ENCODE measurements around the gene CCDC120. TPM values are rescaled to one million over a fixed set of nuclear protein-coding genes. Genes with fewer than 3 reads are reported as not detected.
A peak's percentile ranks its signal among the peaks of the same experiment; 100 is the strongest.

Gene CCDC120
- total RNA-seq, 1 experiment from 2014 or later = 0.58 TPM

DNA sequence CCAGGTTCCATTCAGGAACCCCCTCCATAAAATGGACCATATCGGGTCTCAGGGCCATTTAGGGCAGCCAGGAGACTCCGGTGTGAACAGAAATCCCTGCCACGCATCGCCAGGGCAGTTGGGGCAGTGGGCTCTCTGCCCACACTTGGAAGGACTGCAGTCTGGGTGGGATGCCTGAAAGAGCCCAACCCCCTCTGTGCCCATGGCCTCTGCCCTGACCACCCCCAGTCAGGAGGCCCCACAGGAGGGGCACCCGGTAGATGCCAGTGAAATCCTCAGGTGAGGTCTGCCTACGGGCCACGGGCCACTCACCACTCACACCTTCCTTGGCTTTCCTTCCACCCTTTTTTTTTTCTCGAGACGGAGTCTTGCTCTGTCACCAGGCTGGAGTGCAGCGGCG is 10.2 kb downstream of the CCDC120 start:
- no peak for DNase-seq (ENCODE audit: low read depth in 1 of 2, low spot score in 2 of 2)
- H3K27ac ChIP-seq = no peak overlapping the region
- H3K4me3 ChIP-seq = no peak overlapping the region
- H3K36me3 ChIP-seq = peaks cover 3% of the 10 kb centered on the region; the same call in 1 of the 2 replicates
- H3K9me3 ChIP-seq (replicated peaks) = no peaks in the 10 kb centered on the region
- peaks cover 2% of the 10 kb centered on the region for H3K4me1 ChIP-seq (replicated peaks)
- H3K27me3 ChIP-seq (replicated peaks) = no peaks in the 10 kb centered on the region

DNA sequence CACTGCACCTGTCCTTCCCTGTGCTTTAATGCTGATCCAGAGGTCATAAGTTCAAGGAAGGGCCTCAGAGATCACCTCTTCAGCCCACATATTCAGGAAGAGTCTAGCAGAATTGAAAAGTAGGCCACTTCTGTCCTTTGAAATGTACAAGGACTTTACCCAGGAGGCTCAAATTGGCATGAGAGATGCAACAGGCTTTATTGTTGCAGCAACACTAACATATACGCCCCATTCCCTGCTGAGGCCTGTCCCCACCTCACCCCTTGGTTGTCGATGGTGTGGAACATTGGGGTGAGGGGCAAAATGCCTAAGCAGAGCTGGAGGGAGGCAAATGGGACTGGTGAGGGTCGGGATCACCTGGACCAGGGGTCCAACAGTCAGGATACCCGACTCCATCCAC is 12.2 kb downstream of the CCDC120 start:
- Histone ChIP-seq H3K36me3 (peaks cover 8% of the 10 kb centered on the region; the same call in 1 of the 2 replicates), H3K9me3 (replicated peaks) (no peaks in the 10 kb centered on the region), H3K27ac (no peak overlapping the region), H3K27me3 (replicated peaks) (no peaks in the 10 kb centered on the region), H3K4me1 (replicated peaks) (peaks cover 5% of the 10 kb centered on the region), H3K4me3 (no peak overlapping the region)
- no peak for DNase-seq (ENCODE audit: low read depth in 1 of 2, low spot score in 2 of 2)

DNA sequence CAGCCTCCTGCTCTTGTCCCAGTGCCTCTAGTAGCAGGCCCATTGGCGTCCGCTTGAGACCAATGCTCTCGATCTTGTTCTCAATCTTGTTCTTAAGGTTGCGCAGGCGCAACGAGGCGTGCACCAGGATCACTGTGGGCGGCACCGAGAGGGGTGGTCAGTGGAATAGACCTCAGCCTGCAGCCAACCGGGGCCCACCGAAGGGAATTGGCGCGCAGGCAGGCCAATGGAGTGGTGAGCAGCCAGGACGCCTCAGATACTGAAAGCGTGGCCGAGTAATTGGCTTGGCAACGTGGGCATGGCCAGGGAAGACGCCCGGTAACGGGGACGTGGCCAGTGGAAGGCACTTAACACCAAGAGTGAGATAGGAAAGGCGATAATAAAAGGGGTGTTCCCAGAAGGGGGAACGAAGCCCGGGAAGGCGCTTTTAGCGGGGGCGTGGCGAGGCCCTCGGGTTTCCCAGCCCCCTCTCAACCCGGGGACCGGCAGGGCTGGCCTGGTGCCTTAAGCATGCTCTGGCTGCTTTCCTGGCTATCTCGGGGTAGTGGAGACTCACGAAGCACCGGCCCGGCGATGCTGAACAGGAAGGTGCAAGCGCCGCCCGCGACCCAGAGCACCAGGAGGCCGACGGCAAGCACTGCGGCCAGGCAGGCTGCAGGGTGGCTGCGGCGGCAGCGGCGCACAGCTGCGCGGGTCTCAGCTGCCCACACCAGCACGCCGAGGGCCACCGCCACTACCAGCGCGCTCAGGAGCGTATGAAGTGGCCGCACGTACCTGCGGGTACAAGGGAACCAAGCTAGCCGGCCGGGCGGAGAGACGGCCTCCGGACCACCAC is 13.3 kb downstream of the CCDC120 start:
- H3K4me1 ChIP-seq (replicated peaks) = peaks cover 5% of the 10 kb centered on the region
- H3K9me3 ChIP-seq (replicated peaks) = no peaks in the 10 kb centered on the region
- no peak overlapping the region for H3K27ac ChIP-seq
- DNase-seq (ENCODE audit: low read depth in 1 of 2, low spot score in 2 of 2) = no peak
- peaks cover 8% of the 10 kb centered on the region; the same call in 1 of the 2 replicates for H3K36me3 ChIP-seq
- H3K4me3 ChIP-seq = no peak overlapping the region
- no peaks in the 10 kb centered on the region for H3K27me3 ChIP-seq (replicated peaks)

DNA sequence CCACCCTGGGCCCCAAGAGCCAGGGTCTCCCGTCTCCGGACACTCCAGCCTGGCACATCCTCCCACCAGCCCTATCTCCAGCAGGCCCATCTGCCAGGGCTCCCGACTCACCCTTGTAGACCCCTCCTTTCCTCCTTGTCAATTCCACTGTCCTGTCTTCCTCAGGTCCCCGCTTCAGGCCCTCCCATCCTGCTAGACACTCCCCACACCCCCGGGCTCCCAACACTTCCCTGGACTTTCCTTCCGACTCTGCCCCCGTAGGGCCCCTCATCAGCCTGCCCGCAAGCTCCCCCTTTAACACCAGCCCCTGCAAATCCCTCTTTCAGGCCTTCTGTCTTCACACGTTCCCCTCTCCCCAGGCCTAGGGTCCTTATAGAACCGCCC is 13.9 kb downstream of the CCDC120 start:
- Histone ChIP-seq H3K4me3 (peak overlapping the region; percentile 64; the same call in 1 of the 2 replicates), H3K36me3 (peaks cover 11% of the 10 kb centered on the region; the same call in 1 of the 2 replicates), H3K27me3 (replicated peaks) (no peaks in the 10 kb centered on the region), H3K27ac (no peak overlapping the region), H3K4me1 (replicated peaks) (peaks cover 5% of the 10 kb centered on the region), H3K9me3 (replicated peaks) (no peaks in the 10 kb centered on the region)
- DNase-seq (ENCODE audit: low read depth in 1 of 2, low spot score in 2 of 2) = no peak

DNA sequence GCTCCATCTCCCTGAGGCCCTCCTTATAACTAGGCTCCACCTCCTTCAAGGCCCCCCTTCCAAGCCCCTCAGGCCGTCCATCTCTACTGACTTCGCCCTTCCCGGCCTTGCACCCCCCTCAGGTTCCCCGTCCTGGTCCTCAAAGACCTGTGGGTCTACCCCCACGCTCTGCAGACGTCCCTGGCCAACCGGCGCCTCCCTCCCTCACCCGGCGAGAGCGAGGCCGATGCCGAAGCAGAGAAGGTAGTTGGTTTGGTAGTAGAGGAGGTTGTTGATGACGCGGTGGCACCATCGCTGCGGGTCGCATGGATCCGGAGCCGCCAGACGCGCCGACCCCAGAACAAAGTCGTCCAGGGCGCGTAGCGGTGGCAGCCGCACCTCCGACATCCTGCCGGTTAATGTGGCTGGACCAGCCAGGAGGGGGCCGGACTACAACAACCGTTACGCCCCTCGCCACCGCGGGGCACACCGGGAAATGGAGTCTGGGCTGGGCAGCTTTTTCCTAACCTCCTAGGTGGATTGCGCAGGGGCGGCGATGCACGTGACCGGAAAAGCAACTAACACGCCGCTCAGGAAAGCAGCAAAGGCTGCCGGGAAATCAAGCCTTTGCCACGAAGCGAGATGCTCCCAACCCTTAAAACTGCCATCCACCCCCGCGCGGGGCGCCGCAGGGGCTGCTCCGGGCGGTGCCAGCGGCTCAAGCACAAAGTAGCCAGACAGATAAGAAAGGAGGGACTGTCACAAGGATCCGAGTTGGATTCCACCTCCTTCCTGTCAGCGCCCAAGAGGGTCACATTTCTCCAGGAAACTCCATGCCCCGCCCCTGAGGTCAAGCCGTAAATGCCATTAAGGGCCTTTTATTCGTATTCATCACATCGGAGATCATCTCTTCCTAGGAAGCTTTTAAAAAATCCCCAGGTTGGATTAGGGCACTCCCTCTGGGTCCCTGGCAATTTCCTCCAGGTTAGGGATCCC is 15.1 kb downstream of the CCDC120 start, which contains the start of gene PRAF2:
TSS of gene PRAF2 (minus strand) at position 402 of the 975 bp plus-strand sequence. CDS start at position 387, 15 bp downstream.
- H3K36me3 ChIP-seq = peaks cover 11% of the 10 kb centered on the region; the same call in 1 of the 2 replicates
- peak within 1 kb of the TSS; percentile 64 for H3K4me3 ChIP-seq
- H3K27me3 ChIP-seq (replicated peaks) = no peaks in the 10 kb centered on the region
- H3K9me3 ChIP-seq (replicated peaks) = no peaks in the 10 kb centered on the region
- H3K4me1 ChIP-seq (replicated peaks) = peaks cover 5% of the 10 kb centered on the region
- H3K27ac ChIP-seq = peak within 1 kb of the TSS; percentile 76
- peak; percentile 76 to 90 for DNase-seq (ENCODE audit: low read depth in 1 of 2, low spot score in 2 of 2)

DNA sequence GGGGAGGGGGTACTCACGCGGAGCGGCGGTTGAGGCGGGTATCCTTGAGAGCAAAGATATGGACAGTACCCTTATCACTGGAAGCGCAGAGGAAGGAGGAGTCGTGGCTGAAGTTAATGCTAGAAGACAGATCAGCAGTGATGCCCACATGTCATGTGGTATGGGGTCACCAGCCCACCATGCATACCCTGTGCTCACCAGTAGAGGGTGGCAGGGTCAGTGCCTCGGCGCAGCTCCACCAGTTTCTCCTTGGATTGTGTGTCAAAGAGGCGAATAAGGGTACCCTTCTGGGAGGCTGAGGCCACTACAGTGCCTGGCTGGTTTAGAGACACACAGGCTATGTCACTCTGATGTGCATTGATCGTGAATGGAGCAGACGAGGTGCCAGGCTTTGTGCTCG is 16.5 kb downstream of the CCDC120 start:
- Histone ChIP-seq H3K36me3 (peaks cover 11% of the 10 kb centered on the region; the same call in 1 of the 2 replicates), H3K4me3 (no peak overlapping the region), H3K27me3 (replicated peaks) (no peaks in the 10 kb centered on the region), H3K27ac (no peak overlapping the region), H3K4me1 (replicated peaks) (peaks cover 8% of the 10 kb centered on the region), H3K9me3 (replicated peaks) (no peaks in the 10 kb centered on the region)
- DNase-seq (ENCODE audit: low read depth in 1 of 2, low spot score in 2 of 2) = no peak

DNA sequence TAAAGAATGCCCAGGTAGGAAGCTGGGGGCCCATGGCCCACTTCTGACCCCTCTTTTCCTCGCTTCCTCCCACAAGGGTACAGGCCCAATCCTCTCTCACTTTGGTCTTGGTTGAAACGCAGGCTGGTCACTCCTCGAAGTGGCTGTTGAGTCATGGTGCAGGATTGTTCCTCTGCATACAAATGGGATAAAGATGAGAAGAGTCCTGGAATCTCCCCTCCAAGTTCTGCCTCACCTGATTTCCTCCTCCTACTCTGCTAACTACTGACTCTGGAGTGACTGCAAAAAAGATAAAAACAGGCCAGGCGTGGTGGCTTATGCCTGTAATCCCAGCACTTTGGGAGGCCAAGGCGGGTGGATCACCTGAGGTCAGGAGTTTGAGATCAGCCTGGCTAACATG is 19.1 kb downstream of the CCDC120 start:
- H3K27me3 ChIP-seq (replicated peaks) = no peaks in the 10 kb centered on the region
- no peaks in the 10 kb centered on the region for H3K9me3 ChIP-seq (replicated peaks)
- peaks cover 8% of the 10 kb centered on the region for H3K4me1 ChIP-seq (replicated peaks)
- no peak overlapping the region for H3K27ac ChIP-seq
- no peak overlapping the region for H3K4me3 ChIP-seq
- DNase-seq (ENCODE audit: low read depth in 1 of 2, low spot score in 2 of 2) = no peak
- peaks cover 11% of the 10 kb centered on the region; the same call in 1 of the 2 replicates for H3K36me3 ChIP-seq

DNA sequence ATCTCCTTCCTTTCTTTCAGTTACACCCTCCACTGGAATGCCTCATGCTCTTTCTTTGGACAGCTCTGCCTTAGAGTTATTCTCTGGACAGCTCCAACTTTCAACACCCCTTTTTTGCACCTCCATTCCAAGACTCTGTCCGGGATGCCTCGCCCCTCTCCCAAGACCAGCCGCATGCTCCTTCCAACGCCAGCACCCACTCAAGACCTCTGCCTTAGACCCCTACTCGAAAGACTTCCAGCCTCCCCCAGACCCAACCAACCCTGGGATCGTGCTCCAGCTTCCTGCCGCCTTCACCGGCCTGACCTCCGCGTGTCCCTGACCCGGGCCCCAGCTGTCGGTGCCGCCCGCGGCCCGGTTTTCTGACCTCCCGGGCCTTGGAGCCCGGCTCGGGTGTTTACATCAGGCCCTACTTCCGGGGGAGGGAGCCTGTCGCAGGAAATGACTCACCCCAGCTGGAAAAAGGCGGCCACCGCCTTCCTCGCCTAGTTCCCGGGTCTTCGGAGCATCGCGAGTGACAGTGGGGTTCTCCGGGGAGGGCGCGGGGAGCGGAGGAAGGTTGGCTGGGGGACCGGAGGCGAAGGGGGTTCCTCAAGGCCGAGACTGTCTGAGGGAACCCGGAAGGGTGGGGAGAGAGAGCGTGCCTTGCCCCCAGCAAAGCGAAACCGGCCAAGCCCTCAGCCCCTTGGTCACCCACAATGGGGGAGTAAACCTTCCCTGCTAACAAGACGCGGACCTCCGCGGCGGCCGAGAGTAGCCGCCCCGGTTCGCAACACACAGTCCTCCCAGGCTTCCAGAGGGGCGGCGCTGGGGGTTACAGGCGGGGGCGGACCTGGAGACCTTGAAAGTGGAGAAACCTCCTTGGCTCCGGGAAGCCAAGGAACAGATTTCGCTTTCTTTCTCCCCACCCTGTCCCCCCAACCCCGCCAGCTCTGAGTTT is 21.0 kb downstream of the CCDC120 start, which contains the start of gene WDR45:
TSS of gene WDR45 (minus strand) at position 399 of the 940 bp plus-strand sequence. CDS start 1,792 bp downstream, outside the sequence.
- Histone ChIP-seq H3K27me3 (replicated peaks) (no peaks in the 10 kb centered on the region), H3K4me3 (peak within 1 kb of the TSS; percentile 55), H3K9me3 (replicated peaks) (no peaks in the 10 kb centered on the region), H3K4me1 (replicated peaks) (0 out of 2 replicates have a peak, but pooled peaks cover 3% of the 10 kb centered on the region), H3K36me3 (peaks cover 7% of the 10 kb centered on the region; the same call in 1 of the 2 replicates), H3K27ac (peak within 1 kb of the TSS; percentile 93)
- peak; percentile 65 to 76 for DNase-seq (ENCODE audit: low read depth in 1 of 2, low spot score in 2 of 2)

DNA sequence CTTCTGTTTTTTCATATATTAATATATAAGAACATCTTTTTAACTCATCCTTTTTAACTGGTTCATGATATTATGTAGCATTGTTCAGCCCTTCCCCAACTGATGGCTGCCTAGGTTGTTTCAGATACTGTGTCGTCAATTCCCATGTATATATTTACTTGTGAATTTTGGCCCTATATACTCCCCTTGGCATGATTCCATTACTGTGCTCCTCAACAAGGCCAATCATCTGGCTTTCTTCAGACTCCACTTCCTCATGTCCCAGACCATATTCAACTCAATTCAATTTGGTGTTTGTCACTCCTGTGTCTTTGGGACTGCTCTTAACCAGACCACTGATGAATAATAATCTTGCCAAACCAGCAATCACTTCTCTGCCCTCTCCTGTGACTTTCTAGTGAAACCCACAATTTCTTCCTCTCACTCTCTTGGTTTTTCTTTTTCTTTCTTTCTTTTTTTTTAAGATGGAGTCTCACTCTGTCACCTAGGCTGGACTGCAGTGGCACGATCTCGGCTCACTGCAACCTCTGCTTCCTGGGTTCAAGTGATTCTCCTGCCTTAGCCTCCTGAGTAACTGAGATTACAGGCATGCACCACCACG is 23.6 kb downstream of the CCDC120 start:
- no peak overlapping the region for H3K4me3 ChIP-seq
- 0 out of 2 replicates have a peak, but pooled peaks cover 3% of the 10 kb centered on the region for H3K4me1 ChIP-seq (replicated peaks)
- no peaks in the 10 kb centered on the region for H3K27me3 ChIP-seq (replicated peaks)
- no peak overlapping the region for H3K27ac ChIP-seq
- H3K36me3 ChIP-seq = peaks cover 3% of the 10 kb centered on the region; the same call in 1 of the 2 replicates
- no peak for DNase-seq (ENCODE audit: low read depth in 1 of 2, low spot score in 2 of 2)
- H3K9me3 ChIP-seq (replicated peaks) = no peaks in the 10 kb centered on the region

DNA sequence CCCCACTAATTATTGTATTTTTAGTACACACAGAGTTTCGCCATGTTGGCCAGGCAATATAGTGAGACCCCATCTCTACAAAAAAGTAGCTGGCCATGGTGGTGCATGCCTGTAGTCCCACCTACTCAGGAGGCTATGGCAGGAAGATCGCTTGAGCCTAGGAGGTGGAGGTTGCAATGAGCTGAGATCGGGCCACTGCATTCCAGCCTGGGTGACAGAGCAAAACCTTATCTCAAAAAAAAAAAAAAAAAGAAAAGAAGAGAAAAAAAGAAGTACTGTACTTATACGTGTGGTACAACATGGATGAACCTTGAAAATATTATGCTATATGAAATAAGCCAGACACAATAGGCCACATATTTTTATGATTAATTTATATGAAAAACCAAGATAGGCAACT is 30.8 kb downstream of the CCDC120 start:
- H3K27me3 ChIP-seq (replicated peaks) = no peaks in the 10 kb centered on the region
- no peak overlapping the region for H3K4me3 ChIP-seq
- no peak for DNase-seq (ENCODE audit: low read depth in 1 of 2, low spot score in 2 of 2)
- H3K4me1 ChIP-seq (replicated peaks) = no peaks in the 10 kb centered on the region
- H3K9me3 ChIP-seq (replicated peaks) = no peaks in the 10 kb centered on the region
- no peaks in the 10 kb centered on the region for H3K36me3 ChIP-seq
- H3K27ac ChIP-seq = no peak overlapping the region

DNA sequence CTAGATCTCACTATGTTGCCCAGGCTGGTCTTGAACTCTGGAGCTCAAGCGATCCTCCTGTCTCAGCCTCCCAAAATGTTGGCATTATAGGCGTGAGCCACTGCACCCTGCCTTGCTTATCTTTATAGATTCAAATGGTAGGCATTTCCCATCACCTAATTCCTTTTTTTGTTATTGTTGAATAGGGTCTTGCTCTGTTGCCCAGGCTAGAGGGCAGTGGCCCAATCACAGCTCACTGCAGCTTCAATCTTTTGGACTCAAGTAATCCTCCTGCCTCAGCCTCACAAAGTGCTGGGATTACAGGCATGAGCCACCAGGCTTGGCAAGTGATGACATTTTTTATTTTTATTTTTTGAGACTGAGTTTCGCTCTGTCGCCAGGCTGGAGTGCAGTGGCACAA is 37.6 kb downstream of the CCDC120 start:
- no peak for DNase-seq (ENCODE audit: low read depth in 1 of 2, low spot score in 2 of 2)
- peaks cover 1% of the 10 kb centered on the region; the same call in 1 of the 2 replicates for H3K4me1 ChIP-seq (replicated peaks)
- no peak overlapping the region for H3K4me3 ChIP-seq
- no peaks in the 10 kb centered on the region for H3K36me3 ChIP-seq
- H3K9me3 ChIP-seq (replicated peaks) = no peaks in the 10 kb centered on the region
- no peaks in the 10 kb centered on the region for H3K27me3 ChIP-seq (replicated peaks)
- no peak overlapping the region for H3K27ac ChIP-seq

All from SJSA1 (cell line).